GM12892 (cell line): ENCODE data around the gene OTX2.

Source experiments
- POLR2A ChIP-seq: IDR thresholded peaks from 2 replicates; pipeline ENCODE4 v1.6.1; 2011; ENCODE audit warnings: low read depth, low read length, control low read depth
- POLR2AphosphoS5 ChIP-seq: IDR thresholded peaks from 2 replicates; pipeline ENCODE4 v1.6.1; 2011; ENCODE audit warnings: low read depth, low read length, control low read depth

DNA sequence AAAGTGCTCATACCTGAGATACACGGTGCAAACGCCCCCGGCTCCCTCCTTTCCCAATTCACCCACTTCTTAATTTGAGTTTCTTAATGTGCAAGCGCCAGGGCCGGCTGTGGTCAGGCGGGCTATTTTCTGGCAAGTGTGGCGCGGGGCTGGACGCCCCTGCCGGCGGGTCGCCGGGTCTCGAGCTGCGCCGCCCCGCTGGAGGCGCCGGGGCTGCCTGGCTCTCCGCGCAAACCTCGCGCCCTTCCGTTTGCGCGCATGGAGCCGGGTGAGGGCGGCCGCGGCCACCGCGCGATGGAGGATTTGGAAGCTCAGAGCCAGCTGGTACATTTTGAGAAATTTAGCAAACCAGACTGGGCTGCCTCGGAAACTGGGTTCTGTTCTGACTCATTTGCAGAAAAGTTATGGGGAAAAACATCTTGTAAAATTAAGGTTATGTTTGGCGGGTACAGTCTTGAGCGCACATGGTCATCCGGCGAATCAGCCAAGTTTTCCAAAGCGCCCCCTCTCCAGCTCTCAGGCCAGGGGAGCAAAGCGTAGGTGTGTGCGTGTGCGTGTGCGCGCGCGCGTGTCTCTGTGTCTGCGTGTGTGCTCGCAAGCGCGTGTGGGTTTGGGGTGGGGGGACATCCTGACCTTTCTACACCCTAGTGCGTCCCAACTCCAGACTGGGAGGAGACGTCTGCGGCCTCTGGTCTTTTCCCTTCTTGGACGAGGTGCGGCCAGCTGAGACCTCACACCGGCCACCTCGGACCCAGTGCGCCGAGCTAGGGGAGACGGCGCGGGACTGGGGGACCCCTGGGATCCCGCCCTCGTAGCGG lies 6.5 kb upstream of the OTX2 start:
- no peak for TF ChIP-seq POLR2AphosphoS5
- no peak for TF ChIP-seq POLR2A
